C4-2B (cell line): ENCODE results near the gene GNPTAB.
"Not testable (repeated sequence)": the region's sequence is repeated elsewhere in the genome, so short reads cannot be mapped to it uniquely, and the experiment has no call there.

Source experiments
- ZFX ChIP-seq: fragments of 450-650 bp; IDR thresholded peaks from 2 replicates; pipeline ENCODE4 v1.6.1; 2017
- TF ChIP-seq, protein P1 (sequence below): fragments of 450-650 bp; conservative IDR thresholded peaks from 2 replicates; pipeline ENCODE4 v1.5.1; 2017; ENCODE audit warnings: mild to moderate bottlenecking

DNA sequence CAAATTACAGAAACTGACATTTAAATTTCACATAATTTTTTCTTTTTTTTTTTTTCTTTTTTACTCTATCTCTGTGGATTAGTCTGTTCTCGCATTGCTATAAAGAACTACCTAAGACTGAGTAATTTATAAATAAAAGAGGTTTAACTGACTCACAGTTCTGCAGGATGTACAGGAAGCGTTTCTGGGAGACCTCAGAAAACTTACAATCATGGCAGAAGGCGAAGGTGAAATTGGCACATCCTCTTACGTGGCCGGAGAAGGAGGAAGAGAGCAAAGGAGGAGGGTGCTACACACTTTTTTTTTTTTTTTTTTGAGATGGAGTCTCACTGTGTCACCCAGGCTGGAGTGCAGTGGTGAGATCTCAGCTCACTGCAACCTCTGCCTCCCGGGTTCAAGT lies 19.4 kb downstream of the GNPTAB start:
- TF ChIP-seq, protein P1, sequence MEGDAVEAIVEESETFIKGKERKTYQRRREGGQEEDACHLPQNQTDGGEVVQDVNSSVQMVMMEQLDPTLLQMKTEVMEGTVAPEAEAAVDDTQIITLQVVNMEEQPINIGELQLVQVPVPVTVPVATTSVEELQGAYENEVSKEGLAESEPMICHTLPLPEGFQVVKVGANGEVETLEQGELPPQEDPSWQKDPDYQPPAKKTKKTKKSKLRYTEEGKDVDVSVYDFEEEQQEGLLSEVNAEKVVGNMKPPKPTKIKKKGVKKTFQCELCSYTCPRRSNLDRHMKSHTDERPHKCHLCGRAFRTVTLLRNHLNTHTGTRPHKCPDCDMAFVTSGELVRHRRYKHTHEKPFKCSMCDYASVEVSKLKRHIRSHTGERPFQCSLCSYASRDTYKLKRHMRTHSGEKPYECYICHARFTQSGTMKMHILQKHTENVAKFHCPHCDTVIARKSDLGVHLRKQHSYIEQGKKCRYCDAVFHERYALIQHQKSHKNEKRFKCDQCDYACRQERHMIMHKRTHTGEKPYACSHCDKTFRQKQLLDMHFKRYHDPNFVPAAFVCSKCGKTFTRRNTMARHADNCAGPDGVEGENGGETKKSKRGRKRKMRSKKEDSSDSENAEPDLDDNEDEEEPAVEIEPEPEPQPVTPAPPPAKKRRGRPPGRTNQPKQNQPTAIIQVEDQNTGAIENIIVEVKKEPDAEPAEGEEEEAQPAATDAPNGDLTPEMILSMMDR: not testable (repeated sequence)
- not testable (repeated sequence) for TF ChIP-seq ZFX
